ENCODE results near the gene PLA2G2D. TPM values are rescaled to one million over a fixed set of nuclear protein-coding genes. Genes with fewer than 3 reads are reported as not detected.

PLA2G2D gene
- total RNA-seq, 1 donor from 2014 or later: 0.16 TPM

GRCh38 chr1:20143318-20143717 is 24.0 kb upstream of the PLA2G2D start:
- Mint-ChIP-seq H3K4me1 (no peaks in the 10 kb centered on the region), H3K4me3 (no peak overlapping the region), H3K36me3 (ENCODE audit: low read depth) (no peaks in the 10 kb centered on the region), H3K27ac (no peak overlapping the region), H3K27me3 (peaks cover 3% of the 10 kb centered on the region), H3K9me3 (no peaks in the 10 kb centered on the region)
- intact Hi-C loops (cut with micrococcal nuclease): no loop called here
- ChIA-PET CTCF (no interaction called here), POLR2A (interaction anchor here (0.6 kb wide), 1 partner anchor 30 kb away, joined by 3 read pairs; no protein-coding TSS in a partner anchor)
- DNase-seq (no peak), ATAC-seq (ENCODE audit: low read depth) (no peak)
- TF ChIP-seq CTCF (IDR thresholded peaks at IDR 0.05): no peak

GRCh38 chr1:20142001-20142710 is 22.8 kb upstream of the PLA2G2D start:
- no peak overlapping the region for H3K4me3 Mint-ChIP-seq
- no peak for TF ChIP-seq CTCF (IDR thresholded peaks at IDR 0.05)
- intact Hi-C loops (cut with micrococcal nuclease): no loop called here
- peaks cover 3% of the 10 kb centered on the region for H3K27me3 Mint-ChIP-seq
- H3K36me3 Mint-ChIP-seq (ENCODE audit: low read depth): no peaks in the 10 kb centered on the region
- ChIA-PET CTCF (no interaction called here), POLR2A (no interaction called here)
- no peak overlapping the region for H3K27ac Mint-ChIP-seq
- H3K4me1 Mint-ChIP-seq: no peaks in the 10 kb centered on the region
- H3K9me3 Mint-ChIP-seq: no peaks in the 10 kb centered on the region
- no peak for DNase-seq
- ATAC-seq (ENCODE audit: low read depth): no peak

- intact Hi-C loops (cut with micrococcal nuclease): no loop called here
- Mint-ChIP-seq H3K27me3 (peaks cover 3% of the 10 kb centered on the region), H3K4me1 (no peaks in the 10 kb centered on the region), H3K36me3 (ENCODE audit: low read depth) (no peaks in the 10 kb centered on the region), H3K4me3 (no peak overlapping the region), H3K9me3 (no peaks in the 10 kb centered on the region), H3K27ac (no peak overlapping the region)
- ATAC-seq (ENCODE audit: low read depth): no peak
- no peak for TF ChIP-seq CTCF (IDR thresholded peaks at IDR 0.05)
- no peak for DNase-seq
- ChIA-PET CTCF (no interaction called here), POLR2A (no interaction called here)
Observed at GRCh38 chr1:20141466-20141865, 22.1 kb upstream of the PLA2G2D start.

- DNase-seq (no peak), ATAC-seq (ENCODE audit: low read depth) (no peak)
- Mint-ChIP-seq H3K4me1 (no peaks in the 10 kb centered on the region), H3K4me3 (no peak overlapping the region), H3K36me3 (ENCODE audit: low read depth) (no peaks in the 10 kb centered on the region), H3K27ac (no peak overlapping the region), H3K27me3 (peaks cover 3% of the 10 kb centered on the region), H3K9me3 (no peaks in the 10 kb centered on the region)
- CTCF ChIA-PET: no interaction called here
- intact Hi-C loops (cut with micrococcal nuclease): no loop called here
- TF ChIP-seq CTCF (IDR thresholded peaks at IDR 0.05): no peak
- POLR2A ChIA-PET: no interaction called here
Observed at GRCh38 chr1:20141001-20141400, 21.7 kb upstream of the PLA2G2D start.

- no peak for TF ChIP-seq CTCF (IDR thresholded peaks at IDR 0.05)
- Mint-ChIP-seq H3K27ac (no peak overlapping the region), H3K36me3 (ENCODE audit: low read depth) (no peaks in the 10 kb centered on the region), H3K9me3 (no peaks in the 10 kb centered on the region), H3K4me3 (no peak overlapping the region), H3K4me1 (no peaks in the 10 kb centered on the region), H3K27me3 (peaks cover 3% of the 10 kb centered on the region)
- ATAC-seq (ENCODE audit: low read depth) (no peak), DNase-seq (no peak)
- POLR2A ChIA-PET: no interaction called here
- CTCF ChIA-PET: no interaction called here
- intact Hi-C loops (cut with micrococcal nuclease): no loop called here
Observed at GRCh38 chr1:20139776-20140612, 20.7 kb upstream of the PLA2G2D start.
